ENCODE results near the gene SLC44A5. TPM values are rescaled to one million over a fixed set of nuclear protein-coding genes. Genes with fewer than 3 reads are reported as not detected.
"Not testable (repeated sequence)": the region's sequence is repeated elsewhere in the genome, so short reads cannot be mapped to it uniquely, and the experiment has no call there.

SLC44A5 gene
- total RNA-seq: 0.05 TPM
- 1.5 TPM for polyA plus RNA-seq
- long read RNA-seq, donor 1: 0 reads
- long read RNA-seq, donor 2: 0 reads
- long read RNA-seq, donor 3: 0 reads
- long read RNA-seq, donor 4: 0 reads
- long read RNA-seq, donor 5: 0 reads
- long read RNA-seq, donor 6: 0 reads
- long read RNA-seq, donor 7: 0 reads
- long read RNA-seq, donor 8: 0 reads
- long read RNA-seq, donor 9: 0 reads
- long read RNA-seq, donor 10: 0 reads

GRCh38 chr1:75611014-75611413, at the start of gene SLC44A5:
Gene SLC44A5, minus strand, starts transcription at chr1:75611114. Its CDS starts 69,667 bp downstream, at chr1:75541447.
- DNase-seq (ENCODE audit: low read depth in 6 of 9, low spot score in 9 of 9): no peak
- H3K9me3 ChIP-seq (ENCODE audit: control insufficient read depth in 2 of 2, insufficient read depth in 1 of 2, low read length in 1 of 2): peaks cover 0 to 8% of the 10 kb centered on the region in 2 donors
- no peak within 1 kb of the TSS for H3K4me3 ChIP-seq (ENCODE audit: low read length in 2 of 2)
- H3K27ac ChIP-seq (ENCODE audit: low read depth in 1 of 2, low read length in 1 of 2): no peak within 1 kb of the TSS
- WGBS: 82% methylated on average over 1 of the region's 1 CpG
- no peaks in the 10 kb centered on the region for H3K36me3 ChIP-seq (ENCODE audit: control insufficient read depth in 2 of 2, insufficient read depth in 2 of 2, low read length in 1 of 2)
- H3K27me3 ChIP-seq (ENCODE audit: control insufficient read depth in 2 of 2, insufficient read depth in 1 of 2, low read length in 1 of 2): peaks cover 15 to 32% of the 10 kb centered on the region in 2 donors
- H3K4me1 ChIP-seq (ENCODE audit: control insufficient read depth in 2 of 2, insufficient read depth in 2 of 2, low read length in 2 of 2): peaks cover 2 to 14% of the 10 kb centered on the region in 2 donors

DNA sequence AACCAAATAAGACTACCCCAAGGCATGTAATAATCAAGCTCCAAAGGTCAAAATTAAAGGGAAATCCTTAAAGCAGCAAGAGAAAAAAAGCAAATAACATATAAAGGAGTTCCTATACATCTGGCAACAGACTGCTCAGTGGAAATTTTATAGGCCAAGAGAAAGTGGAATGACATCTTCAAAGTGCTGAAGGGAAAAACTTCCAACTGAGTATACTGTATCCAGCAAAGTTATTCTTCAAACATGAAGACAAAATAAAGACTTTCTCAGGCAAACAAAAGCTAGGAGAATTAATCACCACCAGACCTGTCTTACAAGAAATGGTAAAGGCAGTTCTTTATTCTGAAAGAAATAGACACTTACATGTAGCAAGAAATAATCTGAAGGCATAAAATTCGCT, 45.0 kb upstream of the SLC44A5 start:
- H3K36me3 ChIP-seq (ENCODE audit: control insufficient read depth in 2 of 2, insufficient read depth in 2 of 2, low read length in 1 of 2): no peaks in the 10 kb centered on the region
- no peaks in the 10 kb centered on the region for H3K27me3 ChIP-seq (ENCODE audit: control insufficient read depth in 2 of 2, insufficient read depth in 1 of 2, low read length in 1 of 2)
- no peak overlapping the region for H3K27ac ChIP-seq (ENCODE audit: low read depth in 1 of 2, low read length in 1 of 2)
- no peaks in the 10 kb centered on the region for H3K4me1 ChIP-seq (ENCODE audit: control insufficient read depth in 2 of 2, insufficient read depth in 2 of 2, low read length in 2 of 2)
- peaks cover 0 to 4% of the 10 kb centered on the region in 2 donors for H3K9me3 ChIP-seq (ENCODE audit: control insufficient read depth in 2 of 2, insufficient read depth in 1 of 2, low read length in 1 of 2)
- 78% methylated on average over 1 of the region's 1 CpG for WGBS
- DNase-seq (ENCODE audit: low read depth in 6 of 9, low spot score in 9 of 9): no peak
- no peak overlapping the region for H3K4me3 ChIP-seq (ENCODE audit: low read length in 2 of 2)

- H3K27me3 ChIP-seq (ENCODE audit: control insufficient read depth in 2 of 2, insufficient read depth in 1 of 2, low read length in 1 of 2); DNase-seq (ENCODE audit: low read depth in 6 of 9, low spot score in 9 of 9); H3K4me3 ChIP-seq (ENCODE audit: low read length in 2 of 2); H3K4me1 ChIP-seq (ENCODE audit: control insufficient read depth in 2 of 2, insufficient read depth in 2 of 2, low read length in 2 of 2); H3K27ac ChIP-seq (ENCODE audit: low read depth in 1 of 2, low read length in 1 of 2); H3K9me3 ChIP-seq (ENCODE audit: control insufficient read depth in 2 of 2, insufficient read depth in 1 of 2, low read length in 1 of 2); H3K36me3 ChIP-seq (ENCODE audit: control insufficient read depth in 2 of 2, insufficient read depth in 2 of 2, low read length in 1 of 2): not testable (repeated sequence)
- 86% methylated on average over 2 of the region's 2 CpGs for WGBS
Measured at GRCh38 chr1:75647183-75647582, 36.3 kb upstream of the SLC44A5 start.

DNA sequence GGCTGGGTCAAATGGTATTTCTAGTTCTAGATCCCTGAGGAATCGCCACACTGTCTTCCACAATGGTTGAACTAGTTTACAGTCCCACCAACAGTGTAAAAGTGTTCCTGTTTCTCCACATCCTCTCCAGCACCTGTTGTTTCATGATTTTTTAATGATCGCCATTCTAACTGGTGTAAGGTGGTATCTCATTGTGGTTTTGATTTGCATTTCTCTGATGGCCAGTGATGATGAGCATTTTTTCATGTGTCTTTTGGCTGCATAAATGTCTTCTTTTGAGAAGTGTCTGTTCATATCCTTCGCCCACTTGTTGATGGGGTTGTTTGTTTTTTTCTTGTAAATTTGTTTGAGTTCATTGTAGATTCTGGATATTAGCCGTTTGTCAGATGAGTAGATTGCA, 34.2 kb upstream of the SLC44A5 start:
- WGBS: 96% methylated on average over 2 of the region's 4 CpGs
- not testable (repeated sequence) for DNase-seq (ENCODE audit: low read depth in 6 of 9, low spot score in 9 of 9); H3K4me3 ChIP-seq (ENCODE audit: low read length in 2 of 2)

DNA sequence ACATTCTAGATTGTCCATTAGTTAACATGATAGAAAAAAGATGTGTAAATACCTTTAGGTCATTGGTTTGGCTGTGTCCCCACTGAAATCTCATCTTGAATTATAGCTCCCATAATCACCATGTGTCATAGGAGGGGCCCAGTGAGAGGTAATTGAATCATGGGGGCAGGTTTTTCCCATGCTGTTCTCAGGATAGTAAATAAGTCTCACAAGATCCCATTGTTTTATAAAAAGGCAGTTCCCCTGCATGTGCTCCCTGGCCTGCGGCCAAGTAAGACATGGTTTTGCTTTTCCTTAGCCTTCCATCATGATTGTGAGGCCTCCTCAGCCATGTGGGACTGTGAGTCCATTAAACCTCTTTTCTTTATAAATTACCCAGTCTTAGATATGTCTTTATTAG, 32.5 kb upstream of the SLC44A5 start:
- 80% methylated on average over 1 of the region's 1 CpG for WGBS
- no peak for DNase-seq (ENCODE audit: low read depth in 6 of 9, low spot score in 9 of 9)
- Histone ChIP-seq H3K27ac (ENCODE audit: low read depth in 1 of 2, low read length in 1 of 2) (no peak overlapping the region), H3K4me3 (ENCODE audit: low read length in 2 of 2) (no peak overlapping the region), H3K27me3 (ENCODE audit: control insufficient read depth in 2 of 2, insufficient read depth in 1 of 2, low read length in 1 of 2) (no peaks in the 10 kb centered on the region), H3K9me3 (ENCODE audit: control insufficient read depth in 2 of 2, insufficient read depth in 1 of 2, low read length in 1 of 2) (peaks cover 0 to 9% of the 10 kb centered on the region in 2 donors), H3K4me1 (ENCODE audit: control insufficient read depth in 2 of 2, insufficient read depth in 2 of 2, low read length in 2 of 2) (no peaks in the 10 kb centered on the region), H3K36me3 (ENCODE audit: control insufficient read depth in 2 of 2, insufficient read depth in 2 of 2, low read length in 1 of 2) (no peaks in the 10 kb centered on the region)

More for the DNA sequence above, 34.2 kb upstream of the SLC44A5 start:
- not testable (repeated sequence) for H3K4me1 ChIP-seq (ENCODE audit: control insufficient read depth in 2 of 2, insufficient read depth in 2 of 2, low read length in 2 of 2); H3K27ac ChIP-seq (ENCODE audit: low read depth in 1 of 2, low read length in 1 of 2); H3K36me3 ChIP-seq (ENCODE audit: control insufficient read depth in 2 of 2, insufficient read depth in 2 of 2, low read length in 1 of 2); H3K27me3 ChIP-seq (ENCODE audit: control insufficient read depth in 2 of 2, insufficient read depth in 1 of 2, low read length in 1 of 2); H3K9me3 ChIP-seq (ENCODE audit: control insufficient read depth in 2 of 2, insufficient read depth in 1 of 2, low read length in 1 of 2)

DNA sequence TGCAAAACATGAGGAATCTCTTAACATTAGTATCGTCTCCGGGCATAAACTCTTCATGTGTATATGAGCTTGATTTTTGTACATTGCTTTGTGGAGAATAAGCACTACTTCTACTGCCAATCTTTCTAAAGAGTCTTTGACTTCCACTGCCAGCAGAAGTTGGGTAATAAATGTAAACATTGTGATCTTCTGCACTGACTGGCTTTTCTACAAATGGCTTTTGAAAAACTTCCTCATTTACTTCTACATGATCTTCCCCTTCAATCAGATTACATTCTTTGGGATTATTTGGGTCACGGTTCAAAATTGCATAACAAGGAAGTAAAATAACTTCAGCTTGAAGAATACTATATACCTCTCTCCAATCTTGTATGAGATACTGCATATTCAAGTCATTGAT, 30.4 kb upstream of the SLC44A5 start:
- no peaks in the 10 kb centered on the region for H3K36me3 ChIP-seq (ENCODE audit: control insufficient read depth in 2 of 2, insufficient read depth in 2 of 2, low read length in 1 of 2)
- no peaks in the 10 kb centered on the region for H3K27me3 ChIP-seq (ENCODE audit: control insufficient read depth in 2 of 2, insufficient read depth in 1 of 2, low read length in 1 of 2)
- no peak overlapping the region for H3K4me3 ChIP-seq (ENCODE audit: low read length in 2 of 2)
- no peaks in the 10 kb centered on the region for H3K9me3 ChIP-seq (ENCODE audit: control insufficient read depth in 2 of 2, insufficient read depth in 1 of 2, low read length in 1 of 2)
- H3K4me1 ChIP-seq (ENCODE audit: control insufficient read depth in 2 of 2, insufficient read depth in 2 of 2, low read length in 2 of 2): no peaks in the 10 kb centered on the region
- whole genome bisulfite sequencing: 53% methylated on average over 3 of the region's 3 CpGs
- DNase-seq (ENCODE audit: low read depth in 6 of 9, low spot score in 9 of 9): no peak
- no peak overlapping the region for H3K27ac ChIP-seq (ENCODE audit: low read depth in 1 of 2, low read length in 1 of 2)

- Histone ChIP-seq H3K27ac (ENCODE audit: low read depth in 1 of 2, low read length in 1 of 2) (no peak overlapping the region), H3K4me3 (ENCODE audit: low read length in 2 of 2) (no peak overlapping the region), H3K27me3 (ENCODE audit: control insufficient read depth in 2 of 2, insufficient read depth in 1 of 2, low read length in 1 of 2) (no peaks in the 10 kb centered on the region)
Measured at GRCh38 chr1:75640137-75640536, 29.2 kb upstream of the SLC44A5 start.

DNA sequence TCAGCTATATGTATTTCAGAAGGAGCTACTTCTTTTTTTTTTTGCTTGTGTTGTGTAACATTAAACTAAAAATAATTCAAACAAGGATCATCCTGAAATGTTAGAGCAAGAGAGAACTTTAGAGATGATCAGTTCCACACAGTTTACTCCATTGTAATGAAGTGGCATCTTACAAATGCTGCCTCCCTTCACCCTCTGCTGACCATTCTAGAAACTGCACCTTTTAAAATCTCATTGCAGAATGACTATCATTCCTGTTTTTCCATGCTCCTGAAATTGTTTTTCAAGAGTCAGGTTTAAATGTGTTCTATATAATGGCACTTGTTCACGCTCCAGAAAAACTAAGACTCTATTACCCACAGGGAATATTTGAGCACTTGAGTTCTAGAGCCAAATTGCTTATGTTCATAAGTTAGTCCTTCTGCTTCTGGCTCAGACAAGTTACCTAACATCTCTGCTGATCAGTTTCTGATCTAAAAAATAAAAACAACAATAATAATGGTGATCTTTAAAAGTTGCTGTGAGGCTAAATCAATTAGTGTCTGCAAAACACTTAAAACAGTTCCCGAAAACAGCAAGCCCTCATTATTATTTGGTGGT, 21.5 kb upstream of the SLC44A5 start:
- WGBS: 51% methylated on average over 2 of the region's 2 CpGs
- Histone ChIP-seq H3K4me3 (ENCODE audit: low read length in 2 of 2) (no peak overlapping the region), H3K9me3 (ENCODE audit: control insufficient read depth in 2 of 2, insufficient read depth in 1 of 2, low read length in 1 of 2) (no peaks in the 10 kb centered on the region), H3K4me1 (ENCODE audit: control insufficient read depth in 2 of 2, insufficient read depth in 2 of 2, low read length in 2 of 2) (no peaks in the 10 kb centered on the region), H3K27ac (ENCODE audit: low read depth in 1 of 2, low read length in 1 of 2) (no peak overlapping the region), H3K36me3 (ENCODE audit: control insufficient read depth in 2 of 2, insufficient read depth in 2 of 2, low read length in 1 of 2) (no peaks in the 10 kb centered on the region), H3K27me3 (ENCODE audit: control insufficient read depth in 2 of 2, insufficient read depth in 1 of 2, low read length in 1 of 2) (no peaks in the 10 kb centered on the region)
- DNase-seq (ENCODE audit: low read depth in 6 of 9, low spot score in 9 of 9): peak in 1 of 9 donors; percentile 3

More at GRCh38 chr1:75640137-75640536, 29.2 kb upstream of the SLC44A5 start:
- Histone ChIP-seq H3K36me3 (ENCODE audit: control insufficient read depth in 2 of 2, insufficient read depth in 2 of 2, low read length in 1 of 2) (no peaks in the 10 kb centered on the region), H3K4me1 (ENCODE audit: control insufficient read depth in 2 of 2, insufficient read depth in 2 of 2, low read length in 2 of 2) (no peaks in the 10 kb centered on the region), H3K9me3 (ENCODE audit: control insufficient read depth in 2 of 2, insufficient read depth in 1 of 2, low read length in 1 of 2) (no peaks in the 10 kb centered on the region)
- no peak for DNase-seq (ENCODE audit: low read depth in 6 of 9, low spot score in 9 of 9)

- H3K27me3 ChIP-seq (ENCODE audit: control insufficient read depth in 2 of 2, insufficient read depth in 1 of 2, low read length in 1 of 2): no peaks in the 10 kb centered on the region
- no peak overlapping the region for H3K4me3 ChIP-seq (ENCODE audit: low read length in 2 of 2)
- H3K9me3 ChIP-seq (ENCODE audit: control insufficient read depth in 2 of 2, insufficient read depth in 1 of 2, low read length in 1 of 2): no peaks in the 10 kb centered on the region
- no peak for DNase-seq (ENCODE audit: low read depth in 6 of 9, low spot score in 9 of 9)
- WGBS: 84% methylated on average over 1 of the region's 1 CpG
- no peaks in the 10 kb centered on the region for H3K36me3 ChIP-seq (ENCODE audit: control insufficient read depth in 2 of 2, insufficient read depth in 2 of 2, low read length in 1 of 2)
- H3K27ac ChIP-seq (ENCODE audit: low read depth in 1 of 2, low read length in 1 of 2): no peak overlapping the region
- no peaks in the 10 kb centered on the region for H3K4me1 ChIP-seq (ENCODE audit: control insufficient read depth in 2 of 2, insufficient read depth in 2 of 2, low read length in 2 of 2)
Measured at GRCh38 chr1:75630998-75631397, 20.1 kb upstream of the SLC44A5 start.

Measured in thymus (tissue), 14 donors.